ENCODE results near the gene MARK2. TPM values are rescaled to one million over a fixed set of nuclear protein-coding genes. Genes with fewer than 3 reads are reported as not detected.

The MARK2 gene
- total RNA-seq, 6 experiments from 2014 or later: 26.4 to 29.9 (median 27.9) TPM

DNA sequence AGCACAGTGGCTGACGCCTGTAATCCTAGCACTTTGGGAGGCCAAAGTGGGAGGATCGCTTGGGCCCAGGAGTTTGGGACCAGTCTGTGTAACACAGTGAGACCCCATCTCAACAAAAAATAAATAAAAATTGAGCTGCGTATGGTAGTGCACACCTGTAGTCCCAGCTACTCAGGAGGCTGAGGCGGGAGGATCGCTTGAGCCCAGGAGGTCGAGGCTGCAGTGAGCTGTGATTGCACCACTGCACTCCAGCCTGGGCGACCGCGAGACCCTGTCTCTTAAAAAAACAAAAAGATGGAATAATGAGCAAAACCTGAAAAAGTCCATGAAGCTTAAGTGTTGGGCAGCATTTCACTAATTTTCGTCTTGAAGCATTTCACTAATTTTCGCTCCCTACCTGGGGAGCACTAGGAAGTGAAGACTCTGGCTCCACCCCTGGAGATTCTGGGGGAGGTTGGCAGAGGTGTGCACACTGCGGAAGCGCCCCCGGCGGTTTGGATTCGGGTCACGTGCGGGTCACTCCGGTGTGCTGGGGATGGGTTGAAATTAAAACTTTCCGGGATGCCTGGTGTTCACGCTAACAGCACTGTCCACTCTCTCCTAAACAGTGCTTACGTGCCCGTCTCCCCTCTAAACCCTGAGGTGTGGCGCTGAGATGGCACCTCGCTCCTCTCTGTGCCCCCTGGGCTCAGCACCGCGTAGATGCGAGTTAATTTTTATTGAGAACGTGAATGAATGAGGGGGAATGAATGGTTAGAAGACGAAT, 99.0 kb downstream of the MARK2 start:
- Mint-ChIP-seq H3K27me3 (ENCODE audit: insufficient read depth) (no peaks in the 10 kb centered on the region; the same call in 1 of the 2 replicates), H3K4me1 (ENCODE audit: low read depth) (peaks cover 32% of the 10 kb centered on the region), H3K36me3 (ENCODE audit: low read depth) (peaks cover 9% of the 10 kb centered on the region; the same call in 1 of the 2 replicates), H3K9me3 (no peaks in the 10 kb centered on the region), H3K4me3 (peak overlapping the region; percentile 88), H3K27ac (peak overlapping the region; percentile 85)
- DNase-seq: no peak
- TF ChIP-seq, protein P1, sequence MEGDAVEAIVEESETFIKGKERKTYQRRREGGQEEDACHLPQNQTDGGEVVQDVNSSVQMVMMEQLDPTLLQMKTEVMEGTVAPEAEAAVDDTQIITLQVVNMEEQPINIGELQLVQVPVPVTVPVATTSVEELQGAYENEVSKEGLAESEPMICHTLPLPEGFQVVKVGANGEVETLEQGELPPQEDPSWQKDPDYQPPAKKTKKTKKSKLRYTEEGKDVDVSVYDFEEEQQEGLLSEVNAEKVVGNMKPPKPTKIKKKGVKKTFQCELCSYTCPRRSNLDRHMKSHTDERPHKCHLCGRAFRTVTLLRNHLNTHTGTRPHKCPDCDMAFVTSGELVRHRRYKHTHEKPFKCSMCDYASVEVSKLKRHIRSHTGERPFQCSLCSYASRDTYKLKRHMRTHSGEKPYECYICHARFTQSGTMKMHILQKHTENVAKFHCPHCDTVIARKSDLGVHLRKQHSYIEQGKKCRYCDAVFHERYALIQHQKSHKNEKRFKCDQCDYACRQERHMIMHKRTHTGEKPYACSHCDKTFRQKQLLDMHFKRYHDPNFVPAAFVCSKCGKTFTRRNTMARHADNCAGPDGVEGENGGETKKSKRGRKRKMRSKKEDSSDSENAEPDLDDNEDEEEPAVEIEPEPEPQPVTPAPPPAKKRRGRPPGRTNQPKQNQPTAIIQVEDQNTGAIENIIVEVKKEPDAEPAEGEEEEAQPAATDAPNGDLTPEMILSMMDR (IDR thresholded peaks at IDR 0.05): no peak

DNA sequence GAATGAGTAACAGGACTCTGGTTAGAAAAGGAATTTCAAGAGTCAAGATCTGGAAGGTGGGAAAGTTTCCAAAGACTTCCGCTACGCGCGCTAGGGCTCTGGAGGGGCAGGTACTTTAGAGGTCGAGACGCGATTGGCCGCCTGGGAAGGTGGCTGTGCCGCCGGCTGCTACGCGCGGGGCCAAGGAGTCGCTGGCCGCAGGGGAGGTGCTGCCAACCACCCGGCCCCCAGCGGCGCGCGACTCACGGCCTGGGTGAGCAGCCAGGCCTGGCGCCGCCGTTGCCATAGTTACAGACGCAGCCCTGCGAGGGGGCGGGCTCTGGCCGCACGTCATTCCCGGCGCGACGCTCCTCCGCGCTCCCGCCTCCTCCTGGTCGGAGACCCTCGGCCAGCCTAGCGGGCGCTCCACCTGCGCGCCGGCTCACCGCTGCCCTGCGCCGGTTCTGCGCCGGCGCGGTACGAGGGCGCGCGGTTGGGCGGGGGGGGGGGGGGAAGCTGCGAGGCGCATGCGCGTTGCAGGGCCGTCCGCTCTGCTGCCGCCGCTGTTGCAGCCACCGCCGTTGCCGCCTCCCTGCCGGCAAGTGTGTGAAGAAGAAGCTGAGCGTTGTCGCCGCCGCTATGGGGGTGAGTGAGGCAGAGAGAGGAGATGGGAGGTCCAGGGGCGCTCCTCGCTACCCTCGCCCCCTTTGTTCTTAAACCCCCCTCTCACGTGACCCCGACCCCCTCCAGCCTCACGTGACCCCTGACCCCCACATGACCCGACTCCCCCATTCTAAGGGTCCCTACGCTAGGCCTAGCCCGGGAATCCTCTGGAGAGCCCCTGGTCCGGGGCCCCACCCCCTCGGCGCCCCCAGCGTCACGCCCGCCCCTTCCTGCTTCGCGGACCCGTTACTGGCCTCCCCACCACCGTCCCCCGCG, 99.8 kb downstream of the MARK2 start, which contains the start of gene NAA40:
Gene NAA40, plus strand, starts transcription at position 524 of the 918 bp plus-strand sequence. Its CDS starts 95 bp downstream, at position 619.
- Mint-ChIP-seq H3K9me3 (no peaks in the 10 kb centered on the region), H3K36me3 (ENCODE audit: low read depth) (peaks cover 9% of the 10 kb centered on the region; the same call in 1 of the 2 replicates), H3K27ac (peak within 1 kb of the TSS; percentile 85), H3K4me3 (peak within 1 kb of the TSS; percentile 90), H3K27me3 (ENCODE audit: insufficient read depth) (no peaks in the 10 kb centered on the region; the same call in 1 of the 2 replicates), H3K4me1 (ENCODE audit: low read depth) (peaks cover 33% of the 10 kb centered on the region)
- DNase-seq: peak; percentile 94
- TF ChIP-seq, protein P1 (IDR thresholded peaks at IDR 0.05): peak; percentile 9; the same call in 1 of the 2 replicates

DNA sequence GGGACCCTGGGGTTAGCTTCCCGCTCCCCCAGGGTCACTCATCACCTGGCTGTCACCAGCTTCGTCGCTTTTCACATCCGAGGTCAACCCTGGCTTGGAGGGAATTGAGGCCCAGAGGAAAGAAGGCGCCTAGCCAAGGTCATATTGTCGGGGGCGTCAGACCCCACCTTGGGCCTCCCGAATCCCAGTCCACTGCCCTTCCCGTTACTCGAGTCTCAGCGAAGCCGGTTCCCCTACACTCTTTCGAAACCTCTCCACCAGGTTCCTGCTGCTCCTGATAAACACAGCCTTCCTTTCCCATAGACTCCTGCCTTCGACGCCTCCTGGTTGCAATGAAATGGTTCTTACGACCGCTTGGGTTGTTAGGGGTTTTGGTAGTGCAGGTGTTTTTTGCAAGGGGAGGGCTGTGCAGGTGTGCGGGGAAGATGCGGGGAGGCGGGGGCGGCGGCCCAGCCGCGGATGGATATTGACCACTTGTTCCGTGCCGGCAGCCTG, 100.5 kb downstream of the MARK2 start:
- no peak for DNase-seq
- H3K27ac Mint-ChIP-seq: peak overlapping the region; percentile 74
- peaks cover 40% of the 10 kb centered on the region for H3K4me1 Mint-ChIP-seq (ENCODE audit: low read depth)
- peaks cover 9% of the 10 kb centered on the region; the same call in 1 of the 2 replicates for H3K36me3 Mint-ChIP-seq (ENCODE audit: low read depth)
- H3K4me3 Mint-ChIP-seq: peak overlapping the region; percentile 90
- no peaks in the 10 kb centered on the region for H3K9me3 Mint-ChIP-seq
- TF ChIP-seq, protein P1 (IDR thresholded peaks at IDR 0.05): no peak
- H3K27me3 Mint-ChIP-seq (ENCODE audit: insufficient read depth): peaks cover under 1% of the 10 kb centered on the region

DNA sequence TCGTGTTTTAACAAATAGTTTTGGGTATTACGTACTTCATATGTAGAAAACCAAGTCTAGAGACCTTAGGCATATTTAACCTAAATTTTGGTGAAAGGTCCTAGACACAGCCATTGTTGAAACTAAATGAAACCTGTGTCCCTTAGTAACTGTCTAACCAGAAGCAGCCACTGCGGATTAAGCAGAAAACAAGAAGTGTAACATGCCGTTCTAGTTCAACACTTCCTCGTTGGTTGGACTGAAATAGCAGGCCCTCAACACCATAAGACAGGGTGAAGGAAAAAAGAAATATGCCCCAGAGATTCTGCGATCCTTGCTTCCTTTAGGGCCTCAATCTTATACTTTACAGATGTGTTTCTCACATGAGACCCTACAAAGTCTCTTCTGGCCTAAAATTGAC, 101.9 kb downstream of the MARK2 start:
- Mint-ChIP-seq H3K36me3 (ENCODE audit: low read depth) (peaks cover 9% of the 10 kb centered on the region; the same call in 1 of the 2 replicates), H3K27me3 (ENCODE audit: insufficient read depth) (peaks cover 2% of the 10 kb centered on the region), H3K9me3 (no peaks in the 10 kb centered on the region), H3K4me1 (ENCODE audit: low read depth) (peaks cover 53% of the 10 kb centered on the region), H3K27ac (no peak overlapping the region), H3K4me3 (peak overlapping the region; percentile 49)
- no peak for DNase-seq
- TF ChIP-seq, protein P1 (IDR thresholded peaks at IDR 0.05): no peak

DNA sequence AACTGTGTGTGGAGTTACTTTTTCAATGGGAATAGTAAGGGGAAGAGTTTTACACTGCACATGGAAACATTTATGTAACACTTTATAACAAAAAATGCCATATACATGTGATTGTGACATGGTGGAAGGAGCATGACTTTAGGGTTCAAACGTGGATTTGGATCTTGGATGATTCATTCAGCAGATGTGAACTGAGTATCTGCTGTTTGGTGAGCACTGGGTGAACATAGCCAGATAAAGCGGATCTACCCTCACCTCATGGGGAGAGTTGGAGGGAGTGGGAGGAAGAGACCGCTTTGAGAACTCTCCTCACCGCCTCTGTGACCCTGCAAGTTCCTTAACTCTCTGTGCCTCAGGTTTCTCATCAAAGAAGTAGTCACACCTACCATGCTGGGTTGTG, 103.0 kb downstream of the MARK2 start:
- Mint-ChIP-seq H3K27ac (no peak overlapping the region), H3K4me3 (no peak overlapping the region), H3K27me3 (ENCODE audit: insufficient read depth) (peaks cover 2% of the 10 kb centered on the region), H3K36me3 (ENCODE audit: low read depth) (peaks cover 9% of the 10 kb centered on the region; the same call in 1 of the 2 replicates), H3K4me1 (ENCODE audit: low read depth) (peaks cover 54% of the 10 kb centered on the region), H3K9me3 (no peaks in the 10 kb centered on the region)
- no peak for DNase-seq
- TF ChIP-seq, protein P1 (IDR thresholded peaks at IDR 0.05): no peak
